ENCODE results near the gene GAB2. TPM values are rescaled to one million over a fixed set of nuclear protein-coding genes. Genes with fewer than 3 reads are reported as not detected.

The GAB2 gene
- total RNA-seq, 4 donors from 2014 or later: 39.6 to 57.3 (median 46.6) TPM

DNA sequence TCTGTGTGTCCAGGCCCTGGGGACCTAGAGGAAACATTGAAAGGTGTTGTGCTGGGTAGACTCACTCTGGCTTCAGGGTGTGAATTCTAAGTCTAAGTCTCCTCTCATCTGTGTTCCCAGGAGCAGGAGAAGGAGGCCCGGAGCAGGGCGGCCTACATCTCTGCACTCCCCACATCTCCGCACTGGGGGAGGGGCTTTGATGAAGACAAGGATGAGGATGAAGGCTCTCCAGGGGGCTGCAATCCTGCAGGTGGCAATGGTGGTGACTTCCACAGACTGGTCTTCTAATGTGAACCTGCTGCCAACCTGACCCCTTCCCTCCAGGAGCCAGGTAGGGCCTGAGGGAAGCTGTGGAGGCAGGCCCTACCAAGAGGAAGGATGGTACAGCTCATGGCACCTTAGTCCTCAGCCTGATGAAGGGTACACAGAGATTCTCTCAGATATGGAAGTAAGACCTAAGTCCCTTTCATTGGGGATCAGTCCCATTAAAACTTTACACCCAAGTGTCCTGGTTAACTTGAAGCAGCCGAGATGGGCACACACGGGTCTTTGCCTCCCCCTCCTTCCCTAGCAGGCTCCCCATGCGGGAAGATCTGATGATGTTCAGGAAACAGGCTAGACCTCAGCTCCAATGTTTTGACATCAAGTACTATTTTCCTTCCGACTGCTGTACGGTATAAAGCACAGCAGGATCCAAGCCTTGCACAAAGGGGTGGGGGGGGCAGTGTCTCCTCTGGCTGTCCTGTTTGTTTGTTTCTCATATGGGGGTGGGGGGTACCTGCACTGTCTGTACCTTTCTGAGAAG is 203.9 kb downstream of the GAB2 start:
- Histone ChIP-seq H3K4me1 (peaks cover 0 to 7% (median 0%) of the 10 kb centered on the region in 4 donors), H3K27me3 (no peaks in the 10 kb centered on the region), H3K36me3 (peaks cover 3 to 83% (median 8%) of the 10 kb centered on the region in 3 donors), H3K27ac (peak overlapping the region in 2 of 4 donors; percentile 40 to 44), H3K4me3 (no peak overlapping the region), H3K9me3 (no peaks in the 10 kb centered on the region)
- WGBS, 2 donors: 69 to 90% methylated on average over 8 of the region's 8 CpGs
- TF ChIP-seq, protein P1, sequence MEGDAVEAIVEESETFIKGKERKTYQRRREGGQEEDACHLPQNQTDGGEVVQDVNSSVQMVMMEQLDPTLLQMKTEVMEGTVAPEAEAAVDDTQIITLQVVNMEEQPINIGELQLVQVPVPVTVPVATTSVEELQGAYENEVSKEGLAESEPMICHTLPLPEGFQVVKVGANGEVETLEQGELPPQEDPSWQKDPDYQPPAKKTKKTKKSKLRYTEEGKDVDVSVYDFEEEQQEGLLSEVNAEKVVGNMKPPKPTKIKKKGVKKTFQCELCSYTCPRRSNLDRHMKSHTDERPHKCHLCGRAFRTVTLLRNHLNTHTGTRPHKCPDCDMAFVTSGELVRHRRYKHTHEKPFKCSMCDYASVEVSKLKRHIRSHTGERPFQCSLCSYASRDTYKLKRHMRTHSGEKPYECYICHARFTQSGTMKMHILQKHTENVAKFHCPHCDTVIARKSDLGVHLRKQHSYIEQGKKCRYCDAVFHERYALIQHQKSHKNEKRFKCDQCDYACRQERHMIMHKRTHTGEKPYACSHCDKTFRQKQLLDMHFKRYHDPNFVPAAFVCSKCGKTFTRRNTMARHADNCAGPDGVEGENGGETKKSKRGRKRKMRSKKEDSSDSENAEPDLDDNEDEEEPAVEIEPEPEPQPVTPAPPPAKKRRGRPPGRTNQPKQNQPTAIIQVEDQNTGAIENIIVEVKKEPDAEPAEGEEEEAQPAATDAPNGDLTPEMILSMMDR (IDR thresholded peaks at IDR 0.05): no peak
- TF ChIP-seq EP300 (IDR thresholded peaks at IDR 0.05) (no peak), POLR2A (IDR thresholded peaks at IDR 0.05) (no peak)
- no peak for DNase-seq (ENCODE audit: low spot score in 2 of 2)

DNA sequence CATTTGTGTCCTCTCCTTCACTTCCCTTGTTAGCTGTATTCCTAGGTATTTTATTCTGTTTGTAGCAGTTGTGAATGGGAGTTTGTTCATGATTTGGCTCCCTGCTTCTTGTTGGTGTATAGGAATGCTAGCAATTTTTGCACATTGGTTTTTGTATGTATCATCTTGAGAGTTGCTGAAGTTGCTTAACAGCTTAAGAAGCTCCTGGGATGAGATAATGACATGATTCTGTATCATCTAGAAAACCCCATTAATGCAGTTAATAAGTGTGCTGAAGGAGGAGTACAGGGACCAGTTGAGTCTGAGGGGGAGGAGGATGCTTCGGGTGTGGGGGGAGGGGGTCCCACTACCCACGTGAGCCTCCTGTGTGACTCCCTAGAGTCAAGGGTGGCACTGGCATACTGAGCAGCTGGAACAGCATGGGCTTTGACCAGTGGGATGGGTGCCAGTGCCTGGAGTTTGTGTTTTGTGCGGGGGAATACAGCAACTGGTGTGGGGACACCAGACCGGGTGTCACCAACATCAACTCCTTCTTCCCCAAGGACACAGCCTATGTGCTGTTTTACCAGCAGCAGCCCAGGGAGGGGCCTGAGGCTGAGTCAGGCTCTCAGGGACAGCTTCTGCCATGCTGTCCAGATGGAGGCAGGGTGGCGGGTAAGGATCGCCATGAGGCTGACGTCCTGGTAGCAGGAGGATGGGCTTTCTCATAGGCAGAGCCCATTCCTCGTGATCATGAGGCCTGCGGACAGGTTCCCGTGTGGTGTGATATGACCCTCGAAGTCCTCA is 204.8 kb downstream of the GAB2 start:
- peak overlapping the region in 2 of 4 donors; percentile 25 to 40 for H3K27ac ChIP-seq
- 74 to 75% methylated on average over 11 of the region's 11 CpGs for WGBS, 2 donors
- TF ChIP-seq EP300 (IDR thresholded peaks at IDR 0.05): no peak
- no peak for TF ChIP-seq POLR2A (IDR thresholded peaks at IDR 0.05)
- TF ChIP-seq, protein P1 (IDR thresholded peaks at IDR 0.05): no peak
- peaks cover 3 to 83% (median 8%) of the 10 kb centered on the region in 3 donors for H3K36me3 ChIP-seq
- no peak overlapping the region for H3K4me3 ChIP-seq
- no peaks in the 10 kb centered on the region for H3K9me3 ChIP-seq
- H3K27me3 ChIP-seq: no peaks in the 10 kb centered on the region
- H3K4me1 ChIP-seq: peaks cover 0 to 7% (median 0%) of the 10 kb centered on the region in 4 donors
- no peak for DNase-seq (ENCODE audit: low spot score in 2 of 2)

DNA sequence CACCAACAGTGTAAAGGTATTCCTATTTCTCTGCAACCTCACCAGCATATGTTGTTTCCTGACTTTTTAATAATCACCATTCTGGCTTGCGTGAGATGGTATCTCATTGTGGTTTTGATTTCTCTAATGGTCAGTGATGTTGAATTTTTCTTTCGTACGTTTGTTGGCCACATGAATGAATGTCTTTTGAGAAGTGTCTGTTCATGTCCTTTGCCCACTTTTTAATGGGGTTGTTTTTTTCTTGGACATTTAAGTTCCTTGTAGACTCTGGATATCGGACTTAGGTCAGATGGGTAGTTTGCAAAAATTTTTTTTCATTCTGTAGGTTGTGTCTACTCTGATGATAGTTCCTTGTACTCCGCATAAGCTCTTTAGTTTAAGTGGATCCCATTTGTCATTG is 206.1 kb downstream of the GAB2 start:
- TF ChIP-seq POLR2A (IDR thresholded peaks at IDR 0.05) (no peak), EP300 (IDR thresholded peaks at IDR 0.05) (no peak)
- TF ChIP-seq, protein P1 (IDR thresholded peaks at IDR 0.05): no peak
- WGBS, 2 donors: 93 to 94% methylated on average over 5 of the region's 5 CpGs
- H3K36me3 ChIP-seq: peaks cover 3 to 83% (median 8%) of the 10 kb centered on the region in 3 donors

DNA sequence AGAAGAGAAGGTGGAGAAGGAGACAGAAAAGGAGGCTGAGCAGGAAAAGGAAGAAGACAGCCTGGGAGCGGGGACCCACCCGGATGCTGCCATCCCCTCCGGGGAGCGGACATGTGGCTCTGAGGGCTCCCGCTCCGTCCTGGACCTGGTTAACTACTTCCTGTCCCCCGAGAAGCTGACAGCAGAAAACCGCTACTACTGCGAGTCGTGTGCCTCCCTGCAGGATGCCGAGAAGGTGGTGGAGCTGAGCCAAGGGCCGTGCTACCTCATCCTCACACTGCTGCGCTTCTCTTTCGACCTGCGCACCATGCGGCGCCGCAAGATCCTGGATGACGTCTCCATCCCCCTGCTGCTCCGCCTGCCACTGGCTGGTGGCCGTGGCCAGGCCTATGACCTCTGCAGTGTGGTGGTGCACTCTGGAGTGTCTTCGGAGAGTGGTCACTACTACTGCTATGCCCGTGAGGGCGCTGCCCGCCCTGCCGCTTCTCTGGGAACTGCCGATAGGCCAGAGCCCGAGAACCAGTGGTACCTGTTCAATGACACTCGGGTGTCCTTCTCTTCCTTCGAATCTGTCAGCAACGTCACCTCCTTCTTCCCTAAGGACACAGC is 207.5 kb downstream of the GAB2 start:
- peaks cover 3 to 83% (median 8%) of the 10 kb centered on the region in 3 donors for H3K36me3 ChIP-seq
- no peak overlapping the region for H3K27ac ChIP-seq
- H3K4me3 ChIP-seq: no peak overlapping the region
- TF ChIP-seq, protein P1 (IDR thresholded peaks at IDR 0.05): no peak
- no peak for TF ChIP-seq POLR2A (IDR thresholded peaks at IDR 0.05)
- no peak for TF ChIP-seq EP300 (IDR thresholded peaks at IDR 0.05)
- 85 to 86% methylated on average over 30 to 31 of the region's 31 CpGs for WGBS, 2 donors
- DNase-seq (ENCODE audit: low spot score in 2 of 2): no peak
- no peaks in the 10 kb centered on the region for H3K27me3 ChIP-seq
- peaks cover 0 to 7% (median 0%) of the 10 kb centered on the region in 4 donors for H3K4me1 ChIP-seq
- no peaks in the 10 kb centered on the region for H3K9me3 ChIP-seq

More for the DNA sequence above, 206.1 kb downstream of the GAB2 start:
- no peak overlapping the region for H3K27ac ChIP-seq
- no peak overlapping the region for H3K4me3 ChIP-seq
- peaks cover 0 to 7% (median 0%) of the 10 kb centered on the region in 4 donors for H3K4me1 ChIP-seq
- DNase-seq (ENCODE audit: low spot score in 2 of 2): no peak
- no peaks in the 10 kb centered on the region for H3K27me3 ChIP-seq
- H3K9me3 ChIP-seq: no peaks in the 10 kb centered on the region

Measured in tibial nerve (tissue), 4 donors.